ENCODE results near the gene PHF20. TPM values are rescaled to one million over a fixed set of nuclear protein-coding genes. Genes with fewer than 3 reads are reported as not detected.
"Not testable (repeated sequence)": the region's sequence is repeated elsewhere in the genome, so short reads cannot be mapped to it uniquely, and the experiment has no call there.

Gene PHF20
- total RNA-seq, 2 experiments from 2014 or later, result 49.1 to 50.5 TPM

- H3K27me3 Mint-ChIP-seq; CTCF ChIA-PET; H3K27ac Mint-ChIP-seq; DNase-seq; intact Hi-C loops (cut with micrococcal nuclease); H3K4me3 Mint-ChIP-seq; H3K4me1 Mint-ChIP-seq (ENCODE audit: low read depth); POLR2A ChIA-PET; H3K9me3 Mint-ChIP-seq: not testable (repeated sequence)
- H3K36me3 Mint-ChIP-seq, result peaks cover 14% of the 10 kb centered on the region
These were observed 129.4 kb downstream of the PHF20 start for GRCh38 chr20:35901230-35901629.

GRCh38 chr20:35901678-35902544, 130.1 kb downstream of the PHF20 start:
- Mint-ChIP-seq H3K27me3 (no peaks in the 10 kb centered on the region), H3K4me1 (ENCODE audit: low read depth) (peaks cover 5% of the 10 kb centered on the region)

GRCh38 chr20:35902545-35902941, 130.7 kb downstream of the PHF20 start:
- Mint-ChIP-seq H3K36me3 (peaks cover 11% of the 10 kb centered on the region), H3K4me3 (no peak overlapping the region), H3K27me3 (no peaks in the 10 kb centered on the region), H3K4me1 (ENCODE audit: low read depth) (peaks cover 5% of the 10 kb centered on the region), H3K27ac (no peak overlapping the region), H3K9me3 (no peaks in the 10 kb centered on the region)
- POLR2A ChIA-PET, result no interaction called here
- DNase-seq, result no peak
- CTCF ChIA-PET, result no interaction called here
- intact Hi-C loops (cut with micrococcal nuclease), result no loop called here

More at GRCh38 chr20:35901678-35902544, 130.1 kb downstream of the PHF20 start:
- DNase-seq, result no peak
- peaks cover 11% of the 10 kb centered on the region for H3K36me3 Mint-ChIP-seq
- intact Hi-C loops (cut with micrococcal nuclease), result no loop called here
- POLR2A ChIA-PET, result no interaction called here
- H3K27ac Mint-ChIP-seq, result no peak overlapping the region
- no peak overlapping the region for H3K4me3 Mint-ChIP-seq
- no peaks in the 10 kb centered on the region for H3K9me3 Mint-ChIP-seq
- CTCF ChIA-PET, result interaction anchor here (0.6 to 0.7 kb wide), 2 partner anchors 10 to 453 kb away, joined by 3 read pairs; no protein-coding TSS in a partner anchor

- peaks cover 13% of the 10 kb centered on the region for H3K36me3 Mint-ChIP-seq
- intact Hi-C loops (cut with micrococcal nuclease), result no loop called here
- peaks cover 14% of the 10 kb centered on the region for H3K4me1 Mint-ChIP-seq (ENCODE audit: low read depth)
- no peak overlapping the region for H3K27ac Mint-ChIP-seq
- H3K4me3 Mint-ChIP-seq, result no peak overlapping the region
- no peak for DNase-seq
- H3K27me3 Mint-ChIP-seq, result no peaks in the 10 kb centered on the region
- CTCF ChIA-PET, result no interaction called here
- no peaks in the 10 kb centered on the region for H3K9me3 Mint-ChIP-seq
- POLR2A ChIA-PET, result no interaction called here
These were observed 132.0 kb downstream of the PHF20 start for GRCh38 chr20:35903843-35904242.

- ChIA-PET POLR2A (interaction anchor here (0.8 kb wide), 1 partner anchor 49 kb away, joined by 3 read pairs; the partner anchor contains the start of gene SCAND1), CTCF (interaction anchor here (0.5 kb wide), 1 partner anchor 163 kb away, joined by 3 read pairs; no protein-coding TSS in a partner anchor)
- Mint-ChIP-seq H3K36me3 (peaks cover 17% of the 10 kb centered on the region), H3K4me1 (ENCODE audit: low read depth) (peaks cover 26% of the 10 kb centered on the region), H3K27me3 (no peaks in the 10 kb centered on the region), H3K4me3 (no peak overlapping the region), H3K27ac (no peak overlapping the region), H3K9me3 (no peaks in the 10 kb centered on the region)
- DNase-seq, result no peak
- intact Hi-C loops (cut with micrococcal nuclease), result no loop called here
These were observed 133.3 kb downstream of the PHF20 start for GRCh38 chr20:35904982-35905663.

- H3K27me3 Mint-ChIP-seq, result no peaks in the 10 kb centered on the region
- intact Hi-C loops (cut with micrococcal nuclease), result no loop called here
- no peak overlapping the region for H3K4me3 Mint-ChIP-seq
- ChIA-PET POLR2A (interaction anchor here (0.7 kb wide), 1 partner anchor 323 kb away, joined by 3 read pairs; no protein-coding TSS in a partner anchor), CTCF (no interaction called here)
- no peak overlapping the region for H3K27ac Mint-ChIP-seq
- no peaks in the 10 kb centered on the region for H3K9me3 Mint-ChIP-seq
- DNase-seq, result no peak
- H3K4me1 Mint-ChIP-seq (ENCODE audit: low read depth), result peaks cover 29% of the 10 kb centered on the region
- peaks cover 17% of the 10 kb centered on the region for H3K36me3 Mint-ChIP-seq
These were observed 135.3 kb downstream of the PHF20 start for GRCh38 chr20:35907017-35907701.

GRCh38 chr20:35908007-35908406, 136.2 kb downstream of the PHF20 start:
- CTCF ChIA-PET, result interaction anchor here (0.6 to 1.9 kb wide), 2 partner anchors 30 to 39 kb away, joined by 3 to 4 read pairs; no protein-coding TSS in a partner anchor
- H3K36me3 Mint-ChIP-seq, result peaks cover 23% of the 10 kb centered on the region
- intact Hi-C loops (cut with micrococcal nuclease), result no loop called here

GRCh38 chr20:35909176-35909575, 137.4 kb downstream of the PHF20 start:
- no peak for DNase-seq
- no peaks in the 10 kb centered on the region for H3K9me3 Mint-ChIP-seq
- H3K4me3 Mint-ChIP-seq, result no peak overlapping the region
- H3K27me3 Mint-ChIP-seq, result no peaks in the 10 kb centered on the region
- CTCF ChIA-PET, result interaction anchor here (0.5 to 1.9 kb wide), 2 partner anchors 38 to 110 kb away, joined by 3 to 4 read pairs; no protein-coding TSS in a partner anchor
- peaks cover 29% of the 10 kb centered on the region for H3K4me1 Mint-ChIP-seq (ENCODE audit: low read depth)
- POLR2A ChIA-PET, result interaction anchor here (0.8 kb wide), 1 partner anchor 15 kb away, joined by 3 read pairs; no protein-coding TSS in a partner anchor
- H3K27ac Mint-ChIP-seq, result no peak overlapping the region
- peaks cover 29% of the 10 kb centered on the region for H3K36me3 Mint-ChIP-seq
- intact Hi-C loops (cut with micrococcal nuclease), result no loop called here

More at GRCh38 chr20:35908007-35908406, 136.2 kb downstream of the PHF20 start:
- DNase-seq, result no peak
- POLR2A ChIA-PET, result no interaction called here
- Mint-ChIP-seq H3K27me3 (no peaks in the 10 kb centered on the region), H3K4me1 (ENCODE audit: low read depth) (peaks cover 29% of the 10 kb centered on the region), H3K4me3 (no peak overlapping the region), H3K27ac (no peak overlapping the region), H3K9me3 (no peaks in the 10 kb centered on the region)

GRCh38 chr20:35909796-35910195, 138.0 kb downstream of the PHF20 start:
- no peak overlapping the region for H3K27ac Mint-ChIP-seq
- peaks cover 29% of the 10 kb centered on the region for H3K4me1 Mint-ChIP-seq (ENCODE audit: low read depth)
- no peaks in the 10 kb centered on the region for H3K9me3 Mint-ChIP-seq
- H3K36me3 Mint-ChIP-seq, result peaks cover 29% of the 10 kb centered on the region
- ChIA-PET CTCF (interaction anchor here (0.5 to 1.9 kb wide), 2 partner anchors 38 to 111 kb away, joined by 3 to 4 read pairs; no protein-coding TSS in a partner anchor), POLR2A (interaction anchor here (0.8 kb wide), 1 partner anchor 15 kb away, joined by 3 read pairs; no protein-coding TSS in a partner anchor)
- H3K27me3 Mint-ChIP-seq, result no peaks in the 10 kb centered on the region
- no peak overlapping the region for H3K4me3 Mint-ChIP-seq
- intact Hi-C loops (cut with micrococcal nuclease), result no loop called here
- no peak for DNase-seq

GRCh38 chr20:35910254-35910653, 138.4 kb downstream of the PHF20 start:
- no peak overlapping the region for H3K27ac Mint-ChIP-seq
- peaks cover 25% of the 10 kb centered on the region for H3K36me3 Mint-ChIP-seq
- peaks cover 24% of the 10 kb centered on the region for H3K4me1 Mint-ChIP-seq (ENCODE audit: low read depth)

GRCh38 chr20:35912881-35913280, 141.1 kb downstream of the PHF20 start:
- no peaks in the 10 kb centered on the region for H3K9me3 Mint-ChIP-seq
- H3K27me3 Mint-ChIP-seq, result no peaks in the 10 kb centered on the region
- no peak overlapping the region for H3K27ac Mint-ChIP-seq
- no peak for DNase-seq
- ChIA-PET CTCF (no interaction called here), POLR2A (no interaction called here)
- H3K36me3 Mint-ChIP-seq, result peaks cover 25% of the 10 kb centered on the region
- H3K4me3 Mint-ChIP-seq, result no peak overlapping the region
- peaks cover 24% of the 10 kb centered on the region for H3K4me1 Mint-ChIP-seq (ENCODE audit: low read depth)
- intact Hi-C loops (cut with micrococcal nuclease), result no loop called here

More at GRCh38 chr20:35910254-35910653, 138.4 kb downstream of the PHF20 start:
- no peaks in the 10 kb centered on the region for H3K9me3 Mint-ChIP-seq
- ChIA-PET CTCF (no interaction called here), POLR2A (no interaction called here)
- H3K27me3 Mint-ChIP-seq, result no peaks in the 10 kb centered on the region
- DNase-seq, result no peak
- H3K4me3 Mint-ChIP-seq, result no peak overlapping the region
- intact Hi-C loops (cut with micrococcal nuclease), result no loop called here

- POLR2A ChIA-PET, result no interaction called here
- Mint-ChIP-seq H3K9me3 (no peaks in the 10 kb centered on the region), H3K4me3 (no peak overlapping the region), H3K27ac (no peak overlapping the region), H3K36me3 (peaks cover 32% of the 10 kb centered on the region), H3K27me3 (no peaks in the 10 kb centered on the region), H3K4me1 (ENCODE audit: low read depth) (no peaks in the 10 kb centered on the region)
- no peak for DNase-seq
- intact Hi-C loops (cut with micrococcal nuclease), result no loop called here
- CTCF ChIA-PET, result no interaction called here
These were observed 145.3 kb downstream of the PHF20 start for GRCh38 chr20:35917077-35917476.
